A549 (cell line): ENCODE results near the gene GLB1L. TPM values are rescaled to one million over a fixed set of nuclear protein-coding genes. Genes with fewer than 3 reads are reported as not detected.

Experiments
- ATAC-seq, 2 experiments: fragments of 200-7000 bp in 1 of 2; fragments of >200 bp in 1 of 2; cut with Nextera tagmentation in 1 of 2; cut with Tn5 transposase in 1 of 2; 3 replicates each; pipeline versions ENCODE4 v1.8.0 to v1.9.1; 2018 to 2020; ENCODE audit warnings: mild to moderate bottlenecking in 1 of 2, moderate library complexity in 1 of 2
- CTCF ChIA-PET: fragments of 300-600 bp; sonication (Branson Sonifier 250); formaldehyde crosslinking; extraction: SDS; loops from one replicate; lab custom pipeline; 2021; ENCODE audit warnings: antibody characterized with exemption, inconsistent platforms; lab: Yijun Ruan, JAX
- POLR2A ChIA-PET: fragments of 350-600 bp; formaldehyde crosslinking; extraction: SDS; loops from one replicate; lab custom pipeline; 2021; ENCODE audit warnings: antibody characterized with exemption, inconsistent platforms; lab: Yijun Ruan, JAX
- DNase-seq, 2 experiments: peaks; one replicate each; pipeline versions ENCODE4 v3.0.0 to v3.0.0-alpha.2; 2011 to 2016; ENCODE audit warnings: low read depth in 1 of 2, low spot score in 1 of 2
- FAIRE-seq: peaks from 2 replicates; lab custom pipeline; 2011; peaks lifted over from hg19 to GRCh38; lab: Jason Lieb, UNC
- H3K27ac ChIP-seq, 2 experiments: fragments of >200 bp; sonication (Bioruptor Twin); formaldehyde crosslinking; 3 replicates each; pipeline ENCODE4 v1.5.1; 2016 to 2017
- H3K4me1 ChIP-seq: fragments of >200 bp; sonication (Bioruptor Twin); formaldehyde crosslinking; 3 replicates; pipeline ENCODE4 v1.6.1; 2016
- H3K4me2 ChIP-seq: fragments of >200 bp; sonication (Bioruptor Twin); formaldehyde crosslinking; 3 replicates; pipeline ENCODE4 v1.6.1; 2016
- H3K4me3 ChIP-seq: fragments of >200 bp; sonication (Bioruptor Twin); formaldehyde crosslinking; 3 replicates; pipeline ENCODE4 v1.5.1; 2016
- H3K9me3 ChIP-seq: fragments of >200 bp; sonication (Bioruptor Twin); formaldehyde crosslinking; 3 replicates; pipeline ENCODE4 v1.6.1; 2016
- ATOH8 ChIP-seq: fragments of 250-450 bp; sonication (Bioruptor Pico); IDR thresholded peaks from 2 replicates; pipeline ENCODE4 v1.5.0; 2020; ENCODE audit warnings: low read depth, mild to moderate bottlenecking, moderate library complexity
- CHD2 ChIP-seq: fragments of 150-350 bp; IDR thresholded peaks from 2 replicates; pipeline ENCODE4 v1.6.1; 2014; ENCODE audit warnings: low read length; ENCODE audit not compliant: partially characterized antibody
- E2F6 ChIP-seq: IDR thresholded peaks from 2 replicates; pipeline ENCODE4 v1.6.1; 2012; ENCODE audit warnings: low read depth, borderline replicate concordance
- EHMT2 ChIP-seq: fragments of 200-600 bp; sonication (generic); IDR thresholded peaks from 2 replicates; pipeline ENCODE4 v1.6.1; 2016; ENCODE audit warnings: antibody characterized with exemption, low read depth, mild to moderate bottlenecking, moderate library complexity
- ESRRA ChIP-seq: fragments of 150-350 bp; IDR thresholded peaks from 2 replicates; pipeline ENCODE4 v1.6.1; 2014; ENCODE audit warnings: mild to moderate bottlenecking, low read length, borderline replicate concordance
- FOSB ChIP-seq: fragments of 250-450 bp; sonication (Bioruptor Pico); IDR thresholded peaks from 2 replicates; pipeline ENCODE4 v1.5.0; 2020; ENCODE audit warnings: mild to moderate bottlenecking, moderate library complexity
- FOSL2 ChIP-seq, 2 experiments: fragments of 450-650 bp in 1 of 2; fragments of >200 bp in 1 of 2; sonication (Bioruptor Twin) in 1 of 2; formaldehyde crosslinking; IDR thresholded peaks; 2 replicates each; pipeline versions ENCODE4 v1.5.0 to v1.6.1; 2016 to 2020; ENCODE audit warnings: mild to moderate bottlenecking in 1 of 2, moderate library complexity in 1 of 2
- FOXS1 ChIP-seq: fragments of 250-450 bp; sonication (Bioruptor Pico); IDR thresholded peaks from 2 replicates; pipeline ENCODE4 v1.5.0; 2020; ENCODE audit warnings: mild to moderate bottlenecking, moderate library complexity
- HDAC2 ChIP-seq: fragments of 200-600 bp; sonication (generic); IDR thresholded peaks from 2 replicates; pipeline ENCODE4 v1.6.1; 2016
- HOXA7 ChIP-seq: fragments of 250-450 bp; sonication (Bioruptor Pico); IDR thresholded peaks from 2 replicates; pipeline ENCODE4 v1.5.0; 2020; ENCODE audit warnings: mild to moderate bottlenecking, moderate library complexity
- JUN ChIP-seq, 2 experiments: fragments of >200 bp; sonication (Bioruptor Twin); formaldehyde crosslinking; IDR thresholded peaks; 2 replicates in 1 of 2; 3 replicates in 1 of 2; pipeline ENCODE4 v1.6.1; 2016 to 2017
- KDM1A ChIP-seq: fragments of 200-600 bp; sonication (generic); IDR thresholded peaks from 2 replicates; pipeline ENCODE4 v1.6.1; 2016; ENCODE audit warnings: low read depth, mild to moderate bottlenecking
- MAFK ChIP-seq: fragments of 450-650 bp; IDR thresholded peaks from 2 replicates; pipeline ENCODE4 v1.6.1; 2014; ENCODE audit not compliant: partially characterized antibody
- MAZ ChIP-seq: fragments of 150-350 bp; IDR thresholded peaks from 2 replicates; pipeline ENCODE4 v1.6.1; 2014; ENCODE audit warnings: antibody characterized with exemption, low read depth, low read length, borderline replicate concordance
- NFE2L2 ChIP-seq: fragments of 150-350 bp; conservative IDR thresholded peaks from 2 replicates; pipeline ENCODE4 v1.6.1; 2014; ENCODE audit warnings: low read length
- POLR2A ChIP-seq: IDR thresholded peaks from 2 replicates; pipeline ENCODE4 v1.6.1; 2012; ENCODE audit warnings: mild to moderate bottlenecking, low read length
- SMC3 ChIP-seq: fragments of >200 bp; sonication (Bioruptor Twin); formaldehyde crosslinking; IDR thresholded peaks from 3 replicates; pipeline ENCODE4 v1.6.1; 2018; ENCODE audit warnings: inconsistent platforms
- SREBF2 ChIP-seq: fragments of 450-650 bp; IDR thresholded peaks from 2 replicates; pipeline ENCODE4 v1.6.1; 2014; ENCODE audit warnings: mild to moderate bottlenecking, moderate library complexity
- ZFP36 ChIP-seq: fragments of 450-650 bp; IDR thresholded peaks from 2 replicates; pipeline ENCODE4 v1.6.1; 2014; ENCODE audit warnings: borderline replicate concordance; ENCODE audit not compliant: partially characterized antibody
- WGBS: methylation state at CpG from one replicate; pipeline ENCODE4 v1.1.6; 2017; ENCODE audit errors: missing lambda C conversion rate; 5-methylcytosine and 5-hydroxymethylcytosine counted together
- polyA plus RNA-seq, 4 experiments: library from polyadenylated mRNA; depleted of rRNA in 3 of 4; stranded (reverse); fragments of >200 nt; fragmentation: RNase III in 1 of 4; extraction: RNeasy Plus Mini Kit Qiagen cat#74134 plus additional on column Dnase treatment in 1 of 4; gene quantifications; 2 replicates in 3 of 4; 3 replicates in 1 of 4; pipeline ENCODE4 v1.2.3, GENCODE V29; 2011 to 2017
- TF ChIP-seq, protein P1 (sequence below): fragments of 200-600 bp; sonication (generic); IDR thresholded peaks from 2 replicates; pipeline ENCODE4 v1.6.1; 2016; ENCODE audit warnings: antibody characterized with exemption, mild to moderate bottlenecking, moderate library complexity
- TF ChIP-seq, protein P2 (sequence below): fragments of 250-450 bp; sonication (Bioruptor Pico); IDR thresholded peaks from 2 replicates; pipeline ENCODE4 v1.5.0; 2021; ENCODE audit warnings: mild to moderate bottlenecking, moderate library complexity, borderline replicate concordance

GLB1L gene
- polyA plus RNA-seq, 2 of the 4 experiments (the other 2 are of a cell fraction), result 5.9 to 8.7 TPM

DNA sequence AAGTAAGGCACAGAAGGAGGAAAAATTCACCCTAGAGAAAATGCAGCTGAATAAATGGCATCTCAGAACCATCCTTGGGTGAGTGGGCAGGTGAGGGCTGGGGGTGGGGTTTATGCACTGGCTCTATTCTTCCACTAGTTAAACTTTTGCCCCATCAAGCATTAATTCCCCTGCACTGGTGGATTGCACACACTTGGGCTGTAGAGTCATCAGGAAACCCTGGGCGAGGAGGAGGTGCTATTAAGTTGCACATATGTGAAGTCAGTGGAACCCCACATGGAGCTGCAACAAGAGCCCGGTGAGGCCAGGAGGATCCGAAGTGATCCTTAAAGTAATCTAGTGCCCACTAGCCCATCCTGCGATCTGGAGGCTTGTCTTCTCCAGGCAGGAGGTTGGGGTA, 27.1 kb upstream of the GLB1L start:
- peak overlapping the region; percentile 95 for H3K4me2 ChIP-seq
- no peaks in the 10 kb centered on the region for H3K9me3 ChIP-seq
- peak overlapping the region; percentile 96 to 99 for H3K27ac ChIP-seq
- H3K4me3 ChIP-seq, result no peak overlapping the region
- FAIRE-seq, result no peak
- peak in 1 of 2 experiments; percentile 35 for DNase-seq
- CTCF ChIA-PET, result interaction anchor here (0.9 to 16.2 kb wide), 3 partner anchors 11 to 23 kb away, joined by 3 to 540 read pairs (median 214); partner anchors contain the start of genes TUBA4A and TUBA4B
- 86% methylated on average over 4 of the region's 4 CpGs for WGBS
- no peak for TF ChIP-seq KDM1A
- TF ChIP-seq HOXA7 (CRISPR knock-in tag), result no peak
- no peak for TF ChIP-seq EHMT2
- TF ChIP-seq, all 56 proteins: peak for 0
- H3K4me1 ChIP-seq, result peaks cover 69% of the 10 kb centered on the region
- POLR2A ChIA-PET, result interaction anchor here (0.7 to 2.8 kb wide), 4 partner anchors 19 to 54 kb away, joined by 7 to 65 read pairs (median 26); partner anchors contain the start of genes ABCB6, TUBA4A and TUBA4B
- ATAC-seq, result no peak

DNA sequence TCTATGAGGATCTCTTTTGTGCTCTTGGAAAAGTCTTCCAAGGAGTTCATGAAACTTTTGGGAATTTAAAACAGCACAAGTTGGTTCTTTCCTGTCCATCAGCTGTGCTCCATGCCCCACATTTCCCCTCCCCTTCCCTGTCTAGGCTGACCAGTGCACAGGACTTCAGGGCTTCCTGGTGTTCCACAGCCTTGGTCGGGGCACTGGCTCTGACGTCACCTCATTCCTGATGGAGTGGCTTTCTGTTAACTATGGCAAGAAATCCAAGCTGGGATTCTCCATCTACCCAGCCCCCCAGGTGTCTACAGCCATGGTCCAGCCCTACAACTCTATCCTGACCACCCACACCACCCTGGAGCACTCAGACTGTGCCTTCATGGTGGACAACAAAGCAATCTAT, 25.8 kb upstream of the GLB1L start:
- ChIA-PET POLR2A (interaction anchor here (0.9 kb wide), 1 partner anchor 18 kb away, joined by 11 read pairs; the partner anchor contains the start of gene TUBA4B), CTCF (interaction anchor here (1.3 to 4.6 kb wide), 6 partner anchors 10 to 53 kb away, joined by 3 to 24 read pairs (median 6); partner anchors contain the start of gene TUBA4A)
- no peak for ATAC-seq
- Histone ChIP-seq H3K4me3 (no peak overlapping the region), H3K27ac (peak overlapping the region; percentile 29 to 96; a peak in 5 of 6 replicates), H3K9me3 (no peaks in the 10 kb centered on the region), H3K4me2 (no peak overlapping the region), H3K4me1 (peaks cover 61% of the 10 kb centered on the region)
- no peak for FAIRE-seq
- DNase-seq, result no peak
- no peak for TF ChIP-seq POLR2A
- no peak for TF ChIP-seq JUN (IDR thresholded peaks at IDR 0.05)
- TF ChIP-seq KDM1A, result no peak
- TF ChIP-seq SMC3, result no peak
- TF ChIP-seq MAZ, result no peak
- no peak for TF ChIP-seq HDAC2
- TF ChIP-seq FOSL2 (IDR thresholded peaks at IDR 0.05), result no peak
- no peak for TF ChIP-seq FOSL2 (CRISPR knock-in tag; IDR thresholded peaks at IDR 0.05)
- TF ChIP-seq ESRRA, result no peak
- no peak for TF ChIP-seq FOSB (CRISPR knock-in tag)
- no peak for TF ChIP-seq CHD2
- no peak for TF ChIP-seq HOXA7 (CRISPR knock-in tag)
- TF ChIP-seq ZFP36, result no peak
- TF ChIP-seq, protein P1, sequence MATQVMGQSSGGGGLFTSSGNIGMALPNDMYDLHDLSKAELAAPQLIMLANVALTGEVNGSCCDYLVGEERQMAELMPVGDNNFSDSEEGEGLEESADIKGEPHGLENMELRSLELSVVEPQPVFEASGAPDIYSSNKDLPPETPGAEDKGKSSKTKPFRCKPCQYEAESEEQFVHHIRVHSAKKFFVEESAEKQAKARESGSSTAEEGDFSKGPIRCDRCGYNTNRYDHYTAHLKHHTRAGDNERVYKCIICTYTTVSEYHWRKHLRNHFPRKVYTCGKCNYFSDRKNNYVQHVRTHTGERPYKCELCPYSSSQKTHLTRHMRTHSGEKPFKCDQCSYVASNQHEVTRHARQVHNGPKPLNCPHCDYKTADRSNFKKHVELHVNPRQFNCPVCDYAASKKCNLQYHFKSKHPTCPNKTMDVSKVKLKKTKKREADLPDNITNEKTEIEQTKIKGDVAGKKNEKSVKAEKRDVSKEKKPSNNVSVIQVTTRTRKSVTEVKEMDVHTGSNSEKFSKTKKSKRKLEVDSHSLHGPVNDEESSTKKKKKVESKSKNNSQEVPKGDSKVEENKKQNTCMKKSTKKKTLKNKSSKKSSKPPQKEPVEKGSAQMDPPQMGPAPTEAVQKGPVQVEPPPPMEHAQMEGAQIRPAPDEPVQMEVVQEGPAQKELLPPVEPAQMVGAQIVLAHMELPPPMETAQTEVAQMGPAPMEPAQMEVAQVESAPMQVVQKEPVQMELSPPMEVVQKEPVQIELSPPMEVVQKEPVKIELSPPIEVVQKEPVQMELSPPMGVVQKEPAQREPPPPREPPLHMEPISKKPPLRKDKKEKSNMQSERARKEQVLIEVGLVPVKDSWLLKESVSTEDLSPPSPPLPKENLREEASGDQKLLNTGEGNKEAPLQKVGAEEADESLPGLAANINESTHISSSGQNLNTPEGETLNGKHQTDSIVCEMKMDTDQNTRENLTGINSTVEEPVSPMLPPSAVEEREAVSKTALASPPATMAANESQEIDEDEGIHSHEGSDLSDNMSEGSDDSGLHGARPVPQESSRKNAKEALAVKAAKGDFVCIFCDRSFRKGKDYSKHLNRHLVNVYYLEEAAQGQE, result no peak
- 100% methylated on average over 2 of the region's 2 CpGs for WGBS

GRCh38 chr2:219270055-219270372, 24.8 kb upstream of the GLB1L start:
- H3K27ac ChIP-seq, result peak overlapping the region; percentile 29 to 96; a peak in 5 of 6 replicates
- CTCF ChIA-PET, result interaction anchor here (0.7 to 4.6 kb wide), 11 partner anchors 8 to 978 kb away, joined by 3 to 24 read pairs (median 3); partner anchors contain the start of genes TUBA4A and TUBA4B
- H3K4me1 ChIP-seq, result peaks cover 51% of the 10 kb centered on the region

More at GRCh38 chr2:219270055-219270372, 24.8 kb upstream of the GLB1L start:
- Histone ChIP-seq H3K4me3 (no peak overlapping the region), H3K9me3 (no peaks in the 10 kb centered on the region)
- POLR2A ChIA-PET, result interaction anchor here (0.9 kb wide), 1 partner anchor 17 kb away, joined by 11 read pairs; the partner anchor contains the start of gene TUBA4B
- TF ChIP-seq ATOH8 (CRISPR knock-in tag) (no peak), HDAC2 (no peak), E2F6 (no peak), NFE2L2 (no peak), SREBF2 (no peak), MAFK (no peak), FOXS1 (no peak), ZFP36 (no peak)
- TF ChIP-seq, protein P2, sequence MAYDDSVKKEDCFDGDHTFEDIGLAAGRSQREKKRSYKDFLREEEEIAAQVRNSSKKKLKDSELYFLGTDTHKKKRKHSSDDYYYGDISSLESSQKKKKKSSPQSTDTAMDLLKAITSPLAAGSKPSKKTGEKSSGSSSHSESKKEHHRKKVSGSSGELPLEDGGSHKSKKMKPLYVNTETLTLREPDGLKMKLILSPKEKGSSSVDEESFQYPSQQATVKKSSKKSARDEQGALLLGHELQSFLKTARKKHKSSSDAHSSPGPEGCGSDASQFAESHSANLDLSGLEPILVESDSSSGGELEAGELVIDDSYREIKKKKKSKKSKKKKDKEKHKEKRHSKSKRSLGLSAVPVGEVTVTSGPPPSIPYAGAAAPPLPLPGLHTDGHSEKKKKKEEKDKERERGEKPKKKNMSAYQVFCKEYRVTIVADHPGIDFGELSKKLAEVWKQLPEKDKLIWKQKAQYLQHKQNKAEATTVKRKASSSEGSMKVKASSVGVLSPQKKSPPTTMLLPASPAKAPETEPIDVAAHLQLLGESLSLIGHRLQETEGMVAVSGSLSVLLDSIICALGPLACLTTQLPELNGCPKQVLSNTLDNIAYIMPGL (CRISPR knock-in tag), result no peak
- TF ChIP-seq, all 56 proteins: peak for 0
- H3K4me2 ChIP-seq, result peak overlapping the region; percentile 33
- no peak for ATAC-seq
- DNase-seq, result no peak
- WGBS, result 80% methylated on average over 4 of the region's 5 CpGs
- no peak for FAIRE-seq
